K562 (cell line): ENCODE results near the gene PMPCB. TPM values are rescaled to one million over a fixed set of nuclear protein-coding genes. Genes with fewer than 3 reads are reported as not detected.
"Not testable (repeated sequence)": the region's sequence is repeated elsewhere in the genome, so short reads cannot be mapped to it uniquely, and the experiment has no call there.

Experiments used
- ATAC-seq: fragments of 200-7000 bp; cut with Tn5 transposase; 3 replicates; pipeline ENCODE4 v1.9.1; 2020; ENCODE audit warnings: moderate library complexity
- BruUV-seq: library from RNA; stranded (reverse); fragments of 400-500 nt; replicated peaks from 2 replicates; lab custom pipeline; 2021; lab: Mats Ljungman, UMichigan
- CTCF ChIA-PET: fragments of 300-600 bp; formaldehyde crosslinking; extraction: SDS; loops from one replicate; lab custom pipeline; 2021; ENCODE audit warnings: low intra/inter-chr PET ratio; lab: Yijun Ruan, JAX
- POLR2A ChIA-PET: fragments of 300-600, 350-650 bp; sonication (Branson Sonifier 250); formaldehyde crosslinking; extraction: SDS; loops from one replicate; lab custom pipeline; 2021; ENCODE audit warnings: antibody characterized with exemption, inconsistent platforms; lab: Yijun Ruan, JAX
- DNase-seq, 4 experiments: peaks; one replicate each; pipeline versions ENCODE4 v3.0.0 to v3.0.0-alpha.2; 2011 to 2018; ENCODE audit warnings: low spot score in 3 of 4, mixed read lengths in 3 of 4; ENCODE audit errors: extremely low read depth in 1 of 4
- FAIRE-seq: peaks from 2 replicates; lab custom pipeline; 2011; peaks lifted over from hg19 to GRCh38; lab: Jason Lieb, UNC
- H2AFZ ChIP-seq: 2 replicates; pipeline ENCODE4 v1.6.0; 2011; ENCODE audit warnings: low read depth, low read length, control low read depth, inconsistent platforms
- H3K27ac ChIP-seq: fragments of 200-600 bp; 3 replicates; pipeline ENCODE4 v1.8.0; 2011; ENCODE audit warnings: low read depth, mild to moderate bottlenecking, control low read depth, inconsistent platforms, low read length, moderate library complexity, mixed read lengths; ENCODE audit errors: extremely low read depth
- H3K27me3 ChIP-seq, 2 experiments: fragments of 300-600 bp in 1 of 2; 2 replicates in 1 of 2; 3 replicates in 1 of 2; pipeline versions ENCODE4 v1.6.0 to v1.8.0; 2011; ENCODE audit warnings: inconsistent platforms in 2 of 2, low read length in 2 of 2, mild to moderate bottlenecking in 1 of 2, mixed read lengths in 1 of 2, moderate library complexity in 1 of 2; ENCODE audit not compliant: control insufficient read depth in 2 of 2, insufficient read depth in 2 of 2
- H3K36me3 ChIP-seq: fragments of 300-600 bp; 3 replicates; pipeline ENCODE4 v1.8.0; 2011; ENCODE audit warnings: mild to moderate bottlenecking, low read length, inconsistent platforms; ENCODE audit not compliant: control insufficient read depth, insufficient read depth
- H3K4me1 ChIP-seq, 2 experiments: fragments of 200-600 bp in 1 of 2; replicated peaks in 1 of 2; 2 replicates in 1 of 2; 3 replicates in 1 of 2; pipeline versions ENCODE4 v1.5.1 to v1.8.0; 2011; ENCODE audit warnings: inconsistent platforms in 2 of 2, low read length in 2 of 2, mild to moderate bottlenecking in 1 of 2, mixed read lengths in 1 of 2, moderate library complexity in 1 of 2; ENCODE audit not compliant: control insufficient read depth in 2 of 2, insufficient read depth in 2 of 2
- H3K4me2 ChIP-seq: 2 replicates; pipeline ENCODE4 v1.6.1; 2011; ENCODE audit warnings: low read length, control low read depth, inconsistent platforms, mixed read lengths; ENCODE audit not compliant: insufficient read depth
- H3K4me3 ChIP-seq: fragments of 200-600 bp; sonication (generic), shearing (Covaris generic); 2 replicates; pipeline ENCODE4 v1.5.1; 2016; ENCODE audit warnings: control low read depth, inconsistent platforms
- H3K79me2 ChIP-seq: fragments of 200-600 bp; 3 replicates; pipeline ENCODE4 v1.8.0; 2011; ENCODE audit warnings: low read length, inconsistent platforms; ENCODE audit not compliant: control insufficient read depth, insufficient read depth
- H3K9ac ChIP-seq, 2 experiments: 2 replicates each; pipeline versions ENCODE4 v1.6.0 to v1.6.1; 2011; ENCODE audit warnings: low read depth in 2 of 2, low read length in 2 of 2, control low read depth in 1 of 2, inconsistent platforms in 1 of 2, mild to moderate bottlenecking in 1 of 2, mixed read lengths in 1 of 2; ENCODE audit not compliant: insufficient read depth in 1 of 2
- H3K9me1 ChIP-seq: one replicate; pipeline ENCODE4 v1.6.0; 2011; ENCODE audit warnings: inconsistent platforms, mild to moderate bottlenecking, low read length, moderate library complexity; ENCODE audit not compliant: control insufficient read depth, insufficient read depth
- H3K9me3 ChIP-seq: replicated peaks from 2 replicates; pipeline ENCODE4 v1.5.1; 2011; ENCODE audit warnings: low read depth, low read length, inconsistent platforms; ENCODE audit not compliant: control insufficient read depth, insufficient read depth
- H4K20me1 ChIP-seq: replicated peaks from 2 replicates; pipeline ENCODE4 v1.6.1; 2011; ENCODE audit warnings: low read length, inconsistent platforms, mixed read lengths; ENCODE audit not compliant: control insufficient read depth, insufficient read depth
- WGBS: fragments of 100-300 bp; shearing (Covaris generic); methylation state at CpG from one replicate; pipeline ENCODE4 v1.1.6; 2016; ENCODE audit warnings: low coverage, mixed read lengths; ENCODE audit not compliant: insufficient coverage; ENCODE audit errors: missing lambda C conversion rate; 5-methylcytosine and 5-hydroxymethylcytosine counted together
- in situ Hi-C: fragments of 300-500 bp; cut with MboI; formaldehyde crosslinking; loops from 4 replicates; pipeline ENCODE4 v1.15.0; 2018; ENCODE audit warnings: inconsistent platforms, mixed read lengths
- intact Hi-C: fragments of 100-400 bp; cut with micrococcal nuclease; formaldehyde crosslinking; loops from 2 replicates; pipeline ENCODE4 v1.14.2; 2022
- polyA plus RNA-seq, 8 experiments: library from polyadenylated mRNA; depleted of rRNA in 4 of 8; stranded (reverse) in 5 of 8; unstranded in 3 of 8; fragments of >200 nt; fragmentation: Nextera tagmentation in 2 of 8; fragmentation: Illumina TruSeq in 1 of 8; extraction: Ambion mirVana in 2 of 8; extraction: Trizol in 1 of 8; gene quantifications; 2 replicates each; pipeline versions ENCODE4 v1.2.1 to v1.2.3, GENCODE V29; 2011 to 2014; ENCODE audit warnings: inconsistent platforms in 1 of 8, missing spikeins in 1 of 8
- total RNA-seq, 7 experiments: library from RNA; depleted of rRNA in 6 of 7; stranded (reverse); fragments of >200 nt in 6 of 7; fragmentation: Illumina TruSeq in 2 of 7; extraction: Trizol in 2 of 7; gene quantifications; 2 replicates each; pipeline versions ENCODE4 v1.2.1 to v1.2.3, GENCODE V29; 2011 to 2021; ENCODE audit warnings: low replicate concordance in 1 of 7

The PMPCB gene
- total and polyA plus RNA-seq, 9 of the 15 experiments (the other 6 are each of a cell fraction or from before 2014, with no cell fraction given) = 61.2 to 209 (median 105) TPM

DNA sequence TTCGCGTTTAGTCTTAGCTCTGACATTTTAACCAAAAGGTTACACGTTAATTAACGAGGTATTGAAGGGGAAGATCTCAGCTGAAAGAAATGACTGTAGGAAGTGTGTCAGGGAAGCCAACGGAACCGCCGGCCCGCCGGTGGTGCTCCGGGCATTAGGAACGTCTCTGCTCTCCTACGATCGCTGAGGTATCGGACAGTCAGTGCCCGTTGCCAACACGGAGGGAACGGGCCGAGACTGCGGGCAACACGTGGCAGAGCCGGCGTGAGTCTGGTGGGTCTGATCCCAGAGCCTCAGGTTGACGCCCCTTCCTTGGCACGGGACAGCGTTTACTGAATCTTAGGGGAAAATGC lies 16.5 kb upstream of the PMPCB start:
- H3K9me1 ChIP-seq, H3K27me3 ChIP-seq, H3K9me3 ChIP-seq, H3K4me2 ChIP-seq, H3K36me3 ChIP-seq, ATAC-seq, H3K79me2 ChIP-seq, H2AFZ ChIP-seq, DNase-seq, intact Hi-C loops, BruUV-seq, FAIRE-seq, CTCF ChIA-PET, H3K4me3 ChIP-seq, H3K9ac ChIP-seq, H3K27ac ChIP-seq, POLR2A ChIA-PET, in situ Hi-C loops, H4K20me1 ChIP-seq: not testable (repeated sequence)
- 82% methylated on average over 20 of the region's 25 CpGs for WGBS
- peaks cover 0 to 14% of the 10 kb centered on the region in 2 experiments; a peak in 2 of 5 replicates for H3K4me1 ChIP-seq

GRCh38 chr7:103282802-103283427 lies 14.3 kb upstream of the PMPCB start:
- H3K27me3 ChIP-seq, POLR2A ChIA-PET, ATAC-seq, H3K9me1 ChIP-seq, intact Hi-C loops, BruUV-seq, H3K27ac ChIP-seq, H2AFZ ChIP-seq, CTCF ChIA-PET, H3K9ac ChIP-seq, H3K36me3 ChIP-seq, H4K20me1 ChIP-seq, H3K9me3 ChIP-seq, H3K79me2 ChIP-seq, DNase-seq, in situ Hi-C loops, H3K4me3 ChIP-seq, FAIRE-seq, H3K4me2 ChIP-seq: not testable (repeated sequence)
- 0% methylated on average over 3 of the region's 3 CpGs for WGBS
- H3K4me1 ChIP-seq = peaks cover 0 to 14% of the 10 kb centered on the region in 2 experiments; a peak in 2 of 5 replicates
